ENCODE measurements around the gene RXYLT1.

The RXYLT1 gene

GRCh38 chr12:63857771-63858670 is 78.3 kb downstream of the RXYLT1 start:
- Histone ChIP-seq H3K27me3 (replicated peaks; ENCODE audit: control insufficient read depth, insufficient read depth, low read length) (no peaks in the 10 kb centered on the region; the same call in 1 of the 2 replicates), H3K36me3 (ENCODE audit: control insufficient read depth, insufficient read depth, low read length) (no peaks in the 10 kb centered on the region), H3K4me3 (replicated peaks; ENCODE audit: low read depth, low read length) (no peak overlapping the region)
- no peak for TF ChIP-seq CTCF (IDR thresholded peaks at IDR 0.05; ENCODE audit: insufficient read depth, low read length, poor library complexity, severe bottlenecking)
- no peak for DNase-seq (ENCODE audit: extremely low read depth, insufficient read length)

All from GM06990 (cell line).